Ectodermal cell (in vitro differentiated cells): ENCODE data around the gene BAIAP2.
"Not testable (repeated sequence)": the region's sequence is repeated elsewhere in the genome, so short reads cannot be mapped to it uniquely, and the experiment has no call there.

Experiments used
- H3K27ac ChIP-seq: 2 replicates; pipeline ENCODE4 v1.7.0; 2013; ENCODE audit warnings: mild to moderate bottlenecking, low read depth, low read length; ENCODE audit not compliant: insufficient read depth, poor library complexity, severe bottlenecking
- H3K27me3 ChIP-seq: 2 replicates; pipeline ENCODE4 v1.7.0; 2013; ENCODE audit warnings: mild to moderate bottlenecking, low read length; ENCODE audit not compliant: insufficient read depth, control insufficient read depth, poor library complexity, severe bottlenecking
- H3K36me3 ChIP-seq: one replicate; pipeline ENCODE4 v1.7.0; 2013; ENCODE audit warnings: low read length; ENCODE audit not compliant: control insufficient read depth, insufficient read depth
- H3K4me1 ChIP-seq: one replicate; pipeline ENCODE4 v1.7.0; 2013; ENCODE audit warnings: low read length; ENCODE audit not compliant: control insufficient read depth, insufficient read depth
- H3K4me3 ChIP-seq: 2 replicates; pipeline ENCODE4 v1.7.0; 2013; ENCODE audit warnings: low read depth, low read length, control low read depth; ENCODE audit not compliant: insufficient read depth
- H3K9me3 ChIP-seq: 2 replicates; pipeline ENCODE4 v1.7.0; 2013; ENCODE audit warnings: mild to moderate bottlenecking, low read length, moderate library complexity; ENCODE audit not compliant: control insufficient read depth
- WGBS, 2 experiments: methylation state at CpG; one replicate each; pipeline ENCODE4 v1.1.7; 2013; ENCODE audit warnings: missing lambda C conversion rate in 2 of 2; 5-methylcytosine and 5-hydroxymethylcytosine counted together

BAIAP2 gene

DNA sequence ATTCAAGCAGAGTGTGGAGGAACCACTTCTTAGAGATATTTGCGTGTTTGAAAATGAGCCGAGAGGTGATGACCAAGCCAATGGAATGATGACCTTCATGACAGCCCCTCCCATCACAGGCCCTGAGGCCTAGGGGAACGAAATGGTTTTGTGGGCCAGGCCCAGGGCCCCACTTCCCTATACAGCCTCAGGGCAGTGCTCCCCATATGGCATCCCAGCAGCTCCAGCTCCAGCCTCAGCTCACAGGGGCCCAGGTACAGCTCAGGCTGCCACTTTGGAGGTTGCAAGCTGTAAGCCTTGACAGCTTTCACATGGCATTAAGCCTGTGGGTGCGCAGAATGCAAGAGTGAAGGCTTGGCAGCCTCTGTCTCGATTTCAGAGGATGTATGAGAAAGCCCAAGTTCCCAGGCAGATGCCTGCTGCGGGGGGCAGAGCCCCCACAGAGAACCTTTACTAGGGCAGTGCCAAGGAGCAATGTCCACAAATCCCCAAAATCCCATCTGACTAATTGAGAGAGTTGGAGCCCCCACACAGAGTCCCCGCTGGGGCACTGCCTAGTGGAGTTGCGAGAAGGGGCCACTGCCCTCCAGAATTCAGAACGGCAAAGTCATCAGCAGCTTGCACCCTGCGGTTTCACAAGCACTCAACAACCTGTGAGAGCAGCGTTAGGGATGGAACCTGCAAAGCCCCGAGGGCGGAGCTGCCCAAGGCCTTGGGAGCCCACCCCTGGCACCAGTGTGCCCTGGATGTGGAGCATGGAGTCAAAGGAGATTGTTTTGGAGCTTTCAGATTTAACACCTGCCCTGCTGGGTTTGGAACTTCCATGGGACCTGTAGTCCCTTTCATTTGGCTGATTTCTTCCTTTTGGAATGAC lies 22.1 kb upstream of the BAIAP2 start:
- Histone ChIP-seq H3K4me3 (no peak overlapping the region), H3K27me3 (no peaks in the 10 kb centered on the region), H3K9me3 (no peaks in the 10 kb centered on the region), H3K4me1 (no peaks in the 10 kb centered on the region), H3K27ac (no peak overlapping the region), H3K36me3 (no peaks in the 10 kb centered on the region)
- 88 to 90% methylated on average over 13 of the region's 13 CpGs for WGBS, 2 experiments

DNA sequence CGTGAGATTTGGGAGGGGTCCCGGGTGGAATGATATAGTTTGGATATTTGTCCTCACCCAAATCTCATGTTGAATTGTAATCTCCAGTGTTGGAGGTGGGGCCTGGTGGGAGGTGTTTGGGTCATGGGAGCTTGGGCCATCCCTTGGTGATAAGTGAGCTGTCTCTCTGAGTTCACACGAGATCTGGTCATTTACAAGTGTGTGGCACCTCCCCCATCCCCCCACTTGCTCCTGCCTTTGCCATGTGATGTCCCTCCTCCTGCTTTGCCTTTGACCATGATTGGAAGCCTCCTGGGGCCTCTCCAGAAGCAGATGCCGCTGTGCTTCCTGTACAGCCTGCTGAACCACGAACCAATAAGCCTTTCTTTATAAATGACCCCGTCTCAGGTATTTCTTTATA lies 21.3 kb upstream of the BAIAP2 start:
- H3K27me3 ChIP-seq: no peaks in the 10 kb centered on the region
- no peaks in the 10 kb centered on the region for H3K9me3 ChIP-seq
- WGBS, 2 experiments: 71 to 76% methylated on average over 6 of the region's 6 CpGs
- no peaks in the 10 kb centered on the region for H3K36me3 ChIP-seq
- no peak overlapping the region for H3K27ac ChIP-seq
- H3K4me1 ChIP-seq: no peaks in the 10 kb centered on the region
- H3K4me3 ChIP-seq: no peak overlapping the region

DNA sequence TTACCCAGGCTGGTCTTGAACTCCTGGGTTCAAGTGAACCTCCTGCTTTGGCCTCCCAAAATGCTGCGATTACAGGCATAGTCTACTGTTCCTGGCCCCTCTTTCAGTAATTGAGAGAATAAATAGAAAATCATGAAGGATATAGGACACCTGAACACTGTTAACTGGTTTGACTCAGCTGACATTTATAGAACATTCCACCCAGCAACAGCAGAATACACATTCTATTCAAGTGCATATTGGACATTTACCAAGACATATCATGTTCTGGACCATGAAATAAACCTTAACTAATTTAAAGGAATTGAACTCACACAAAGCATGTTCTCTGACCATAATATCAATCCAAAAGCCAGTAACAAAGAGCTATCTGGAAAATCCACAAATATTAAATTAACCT lies 19.8 kb upstream of the BAIAP2 start:
- Histone ChIP-seq H3K27me3 (no peaks in the 10 kb centered on the region), H3K4me3 (no peak overlapping the region), H3K9me3 (no peaks in the 10 kb centered on the region), H3K36me3 (no peaks in the 10 kb centered on the region), H3K4me1 (peaks cover 4% of the 10 kb centered on the region), H3K27ac (no peak overlapping the region)
- 100% methylated on average over 1 of the region's 1 CpG for WGBS, 2 experiments

DNA sequence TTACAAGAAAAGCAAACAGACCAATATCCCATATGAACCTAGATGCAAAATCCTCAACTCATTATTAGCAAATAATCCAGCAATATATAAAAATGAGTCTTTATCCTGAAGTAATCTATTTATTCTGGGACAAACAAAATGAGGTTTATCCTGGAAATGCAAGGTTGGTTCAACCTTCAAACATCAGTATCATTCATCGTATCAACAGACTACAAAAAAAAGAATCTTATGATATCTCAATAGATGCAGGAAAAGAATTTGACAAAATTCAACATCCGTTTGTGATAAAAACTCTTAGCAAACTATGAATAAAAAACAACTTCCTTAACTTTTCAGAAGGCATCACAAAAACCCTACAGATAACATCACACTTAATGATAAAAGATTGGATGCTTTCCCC lies 18.4 kb upstream of the BAIAP2 start:
- no peaks in the 10 kb centered on the region for H3K36me3 ChIP-seq
- H3K4me3 ChIP-seq: no peak overlapping the region
- H3K4me1 ChIP-seq: peaks cover 11% of the 10 kb centered on the region
- no peaks in the 10 kb centered on the region for H3K9me3 ChIP-seq
- no peak overlapping the region for H3K27ac ChIP-seq
- 94 to 100% methylated on average over 2 of the region's 2 CpGs for WGBS, 2 experiments
- no peaks in the 10 kb centered on the region for H3K27me3 ChIP-seq

DNA sequence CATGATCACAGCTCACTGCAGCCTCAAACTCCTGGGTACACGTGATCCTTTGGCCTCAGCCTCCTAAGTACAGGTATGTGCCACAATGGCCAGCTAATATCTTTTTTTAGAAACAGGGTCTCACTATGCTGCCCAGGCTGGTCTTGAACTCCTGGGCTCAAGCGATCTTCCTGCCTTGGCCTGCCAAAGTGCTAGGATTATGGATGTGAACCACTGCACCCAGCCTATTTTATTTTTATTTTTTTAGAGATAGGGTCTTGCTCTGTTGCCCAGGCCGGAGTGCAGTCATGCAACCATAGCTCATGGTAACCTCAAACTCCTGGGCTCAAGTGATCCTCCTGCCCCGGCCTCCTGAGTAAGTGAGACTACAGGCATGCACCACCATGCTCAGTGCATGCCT lies 17.6 kb upstream of the BAIAP2 start:
- H3K27me3 ChIP-seq, H3K36me3 ChIP-seq, H3K4me3 ChIP-seq, H3K9me3 ChIP-seq: not testable (repeated sequence)
- 90 to 95% methylated on average over 4 of the region's 4 CpGs for WGBS, 2 experiments
- Histone ChIP-seq H3K4me1 (peaks cover 11% of the 10 kb centered on the region), H3K27ac (peak overlapping the region; percentile 72)

DNA sequence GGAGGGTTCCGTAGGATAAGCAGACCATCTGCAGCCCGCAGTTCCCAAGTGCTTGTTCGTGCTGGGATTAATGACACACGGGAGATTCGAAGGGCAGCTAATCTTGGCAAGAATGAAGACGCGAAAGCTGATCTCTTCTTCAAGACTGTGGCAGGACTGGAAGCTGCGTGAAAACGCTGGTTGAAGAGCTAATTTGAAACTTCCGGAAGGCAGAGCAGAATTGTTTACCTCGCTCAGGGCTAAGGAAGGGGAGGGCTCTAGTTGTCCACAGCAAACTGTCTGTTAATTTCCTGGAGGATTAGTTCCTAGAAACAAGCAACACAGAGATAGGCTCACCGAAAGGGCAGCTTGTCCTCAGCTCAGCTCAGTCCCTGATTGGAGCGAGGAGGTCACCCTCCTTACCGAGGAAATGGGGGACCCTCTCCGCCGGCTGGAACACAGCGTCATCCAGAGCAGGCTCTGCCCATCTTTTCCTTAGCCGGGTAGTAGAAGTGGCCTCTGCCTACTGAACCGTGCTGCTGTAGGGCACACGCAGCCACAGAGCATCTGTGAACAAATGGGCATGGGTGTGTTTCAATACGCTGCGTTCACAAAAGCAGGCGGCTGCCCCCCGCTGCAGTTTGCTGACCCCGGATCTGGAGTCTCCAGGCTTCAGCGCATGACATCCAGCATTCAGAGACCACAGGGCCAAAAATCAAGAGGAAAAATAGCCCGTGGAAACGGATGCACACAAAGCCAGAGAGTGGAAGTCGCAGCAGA lies 16.7 kb upstream of the BAIAP2 start:
- H3K27ac ChIP-seq: peak overlapping the region; percentile 72
- H3K9me3 ChIP-seq: no peaks in the 10 kb centered on the region
- WGBS, 2 experiments: 69 to 70% methylated on average over 29 of the region's 29 CpGs
- H3K4me1 ChIP-seq: peaks cover 11% of the 10 kb centered on the region
- no peaks in the 10 kb centered on the region for H3K36me3 ChIP-seq
- no peaks in the 10 kb centered on the region for H3K27me3 ChIP-seq
- H3K4me3 ChIP-seq: no peak overlapping the region

DNA sequence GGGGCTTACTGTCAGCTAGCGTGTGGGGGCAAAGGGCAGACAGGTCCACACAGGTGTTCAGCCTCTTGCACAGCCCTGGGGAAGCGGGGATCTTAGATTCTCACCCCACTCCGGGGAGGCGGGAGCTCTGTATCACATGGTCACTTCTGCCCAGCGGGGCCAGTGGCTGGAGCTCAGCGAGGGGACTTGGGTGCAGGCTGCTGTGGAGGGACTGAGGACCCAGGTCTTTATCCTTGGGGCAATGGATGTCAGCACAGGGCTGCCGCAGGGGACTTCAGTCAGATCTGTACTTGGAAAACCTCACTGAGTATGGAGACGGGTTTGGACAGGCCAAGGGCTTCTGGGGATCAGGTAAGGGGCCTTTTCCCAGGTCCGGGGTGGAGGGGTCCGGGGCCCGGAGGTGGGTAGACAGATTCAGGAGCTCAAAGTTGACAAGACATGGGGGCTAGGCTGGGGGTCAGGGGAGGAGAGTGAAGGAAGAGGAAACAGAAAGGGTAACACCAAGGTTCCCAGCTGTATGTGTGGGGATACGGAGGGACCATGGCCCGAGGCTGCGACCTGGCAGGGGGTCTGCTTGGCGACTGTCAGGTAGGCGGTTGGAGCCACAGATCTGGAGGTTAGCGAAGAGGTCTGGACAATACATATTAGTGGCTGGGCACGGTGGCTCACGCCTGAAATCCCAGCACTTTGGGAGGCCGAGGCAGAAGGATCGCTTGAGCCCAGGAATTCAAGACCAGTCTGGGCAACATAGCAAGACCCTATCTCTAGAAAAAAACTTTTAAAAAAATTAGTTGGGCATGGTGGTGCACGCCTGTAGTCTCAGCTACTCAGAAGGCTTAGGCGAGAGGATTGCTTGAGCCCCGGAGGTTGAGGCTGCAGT lies 15.1 kb upstream of the BAIAP2 start:
- WGBS, 2 experiments: 84 to 85% methylated on average over 24 of the region's 24 CpGs
- H3K36me3 ChIP-seq: no peaks in the 10 kb centered on the region
- H3K4me1 ChIP-seq: peaks cover 11% of the 10 kb centered on the region
- H3K27me3 ChIP-seq: no peaks in the 10 kb centered on the region
- no peak overlapping the region for H3K27ac ChIP-seq
- H3K4me3 ChIP-seq: no peak overlapping the region
- H3K9me3 ChIP-seq: no peaks in the 10 kb centered on the region

DNA sequence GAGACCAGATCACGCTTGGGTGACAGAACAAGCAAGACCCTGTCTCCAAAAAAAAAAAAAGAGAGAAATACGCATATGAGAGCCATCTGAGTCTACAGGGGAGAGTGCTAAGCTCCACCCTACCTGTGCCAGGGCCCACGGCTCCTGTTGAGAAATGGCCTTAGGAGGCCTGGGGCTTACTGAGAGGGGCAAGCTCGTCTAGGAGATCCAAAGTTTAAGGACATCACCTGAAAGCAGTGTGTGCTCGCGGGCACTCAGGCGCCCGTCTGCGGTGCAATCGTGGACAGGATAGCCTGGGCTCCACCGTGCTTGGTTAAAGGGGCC lies 14.5 kb upstream of the BAIAP2 start:
- Histone ChIP-seq H3K4me3 (no peak overlapping the region), H3K36me3 (no peaks in the 10 kb centered on the region), H3K27ac (no peak overlapping the region), H3K9me3 (no peaks in the 10 kb centered on the region), H3K27me3 (no peaks in the 10 kb centered on the region), H3K4me1 (peaks cover 14% of the 10 kb centered on the region)
- 93 to 94% methylated on average over 11 of the region's 11 CpGs for WGBS, 2 experiments

DNA sequence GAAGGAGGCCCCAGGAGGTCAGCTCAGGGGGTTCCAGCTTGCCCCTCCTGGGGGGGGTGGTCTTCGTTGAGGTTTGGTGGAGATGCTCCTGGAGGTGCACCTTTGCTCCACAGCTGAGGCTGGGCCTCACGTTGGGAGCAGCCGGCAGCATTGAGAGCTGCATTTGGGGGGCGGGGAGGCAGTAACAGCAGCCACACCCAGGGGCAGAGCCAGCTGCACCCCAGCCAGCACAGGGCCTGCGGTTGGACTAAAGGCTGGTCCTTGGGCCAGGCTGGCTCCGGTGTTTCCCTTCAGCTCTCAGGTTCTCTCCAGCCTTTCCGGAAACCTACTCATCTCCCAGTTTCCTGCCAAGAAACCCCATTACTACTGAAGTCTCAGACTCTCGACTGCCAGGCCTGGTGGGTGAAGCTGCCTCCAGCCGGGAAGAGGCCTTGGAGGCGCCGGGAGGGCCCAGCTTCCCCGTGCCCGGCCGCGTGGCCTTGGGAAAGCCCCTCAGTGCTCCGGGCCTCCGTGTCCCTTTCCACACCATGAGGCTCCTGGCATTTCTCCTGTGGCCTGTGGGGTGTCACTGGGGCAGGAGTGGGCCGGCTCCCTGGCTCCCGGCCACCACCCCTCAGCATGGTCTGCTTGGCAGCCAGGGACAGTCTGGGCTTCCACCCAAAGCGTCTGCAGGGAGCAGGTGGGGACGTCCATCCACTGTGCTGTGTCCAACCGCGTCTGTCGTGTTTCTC lies 14.0 kb upstream of the BAIAP2 start:
- Histone ChIP-seq H3K27ac (no peak overlapping the region), H3K4me1 (peaks cover 14% of the 10 kb centered on the region), H3K9me3 (no peaks in the 10 kb centered on the region), H3K36me3 (no peaks in the 10 kb centered on the region), H3K27me3 (no peaks in the 10 kb centered on the region), H3K4me3 (no peak overlapping the region)
- WGBS, 2 experiments: 85 to 86% methylated on average over 24 of the region's 24 CpGs
